Neuron (in vitro differentiated cells): ENCODE measurements around the gene CLEC2A.
"Not testable (repeated sequence)": the region's sequence is repeated elsewhere in the genome, so short reads cannot be mapped to it uniquely, and the experiment has no call there.

Source experiments
- H2AFZ ChIP-seq: one replicate; pipeline ENCODE4 v1.6.1; 2013; ENCODE audit warnings: low read depth, mild to moderate bottlenecking, inconsistent platforms, low read length, moderate library complexity
- H3K27me3 ChIP-seq: one replicate; pipeline ENCODE4 v1.6.1; 2013; ENCODE audit warnings: low read length; ENCODE audit not compliant: insufficient read depth
- H3K36me3 ChIP-seq: one replicate; pipeline ENCODE4 v1.6.1; 2013; ENCODE audit warnings: low read length; ENCODE audit not compliant: insufficient read depth
- H3K4me1 ChIP-seq: one replicate; pipeline ENCODE4 v1.6.1; 2013; ENCODE audit warnings: low read length; ENCODE audit not compliant: insufficient read depth
- H3K4me3 ChIP-seq: 2 replicates; pipeline ENCODE4 v1.5.1; 2013; ENCODE audit warnings: mild to moderate bottlenecking, low read length, moderate library complexity
- H3K9me3 ChIP-seq: one replicate; pipeline ENCODE4 v1.6.1; 2013; ENCODE audit warnings: low read length

Gene CLEC2A

DNA sequence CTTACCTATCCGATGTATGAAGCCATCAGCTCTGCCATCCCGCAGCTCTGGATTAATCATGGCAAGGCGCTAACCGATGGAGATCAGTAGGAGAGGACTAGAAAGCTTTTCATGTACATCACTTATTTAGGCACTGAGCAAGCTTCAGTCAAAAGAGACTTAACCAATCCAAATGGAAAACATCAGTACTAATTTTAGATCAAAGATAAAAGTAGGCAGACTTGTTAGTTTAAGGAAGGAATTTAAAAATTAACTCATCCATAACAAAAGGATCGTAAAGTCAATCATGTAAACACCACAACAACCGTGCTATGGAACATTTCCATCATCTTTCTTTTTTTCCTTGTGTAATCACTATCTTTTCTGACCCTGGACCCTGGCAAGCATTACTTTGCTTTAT is at the start of gene CLEC2A:
CLEC2A (minus strand) TSS at position 101 of the 400 bp plus-strand sequence; CDS start at position 60, 41 bp downstream.
- no peaks in the 10 kb centered on the region for H3K36me3 ChIP-seq
- H3K4me3 ChIP-seq = no peak within 1 kb of the TSS
- H3K27me3 ChIP-seq = peaks cover 2% of the 10 kb centered on the region
- no peaks in the 10 kb centered on the region for H3K9me3 ChIP-seq
- no peaks in the 10 kb centered on the region for H3K4me1 ChIP-seq
- no peak within 1 kb of the TSS for H2AFZ ChIP-seq

DNA sequence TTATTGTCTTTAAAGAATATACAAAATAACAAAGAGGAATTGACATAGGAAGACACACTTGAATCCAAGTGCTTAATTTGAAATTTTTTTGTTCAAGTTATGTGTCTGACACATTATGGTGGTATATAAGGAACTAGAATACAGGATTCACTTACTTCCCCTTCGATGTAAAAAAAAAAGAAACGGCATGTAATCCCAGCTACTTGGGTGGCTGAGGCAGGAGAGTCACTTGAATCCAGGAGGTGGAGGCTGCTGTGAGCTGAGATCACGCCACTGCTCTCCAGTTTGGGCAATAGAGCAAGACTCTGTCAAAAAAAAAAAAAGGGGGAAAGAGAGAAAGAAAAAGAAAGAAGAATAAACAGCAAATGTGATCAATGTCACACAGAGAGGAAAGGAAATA is 48.0 kb upstream of the CLEC2A start:
- no peaks in the 10 kb centered on the region for H3K4me1 ChIP-seq
- no peaks in the 10 kb centered on the region for H3K9me3 ChIP-seq
- no peaks in the 10 kb centered on the region for H3K27me3 ChIP-seq
- H3K36me3 ChIP-seq = no peaks in the 10 kb centered on the region
- no peak overlapping the region for H2AFZ ChIP-seq
- no peak overlapping the region for H3K4me3 ChIP-seq

DNA sequence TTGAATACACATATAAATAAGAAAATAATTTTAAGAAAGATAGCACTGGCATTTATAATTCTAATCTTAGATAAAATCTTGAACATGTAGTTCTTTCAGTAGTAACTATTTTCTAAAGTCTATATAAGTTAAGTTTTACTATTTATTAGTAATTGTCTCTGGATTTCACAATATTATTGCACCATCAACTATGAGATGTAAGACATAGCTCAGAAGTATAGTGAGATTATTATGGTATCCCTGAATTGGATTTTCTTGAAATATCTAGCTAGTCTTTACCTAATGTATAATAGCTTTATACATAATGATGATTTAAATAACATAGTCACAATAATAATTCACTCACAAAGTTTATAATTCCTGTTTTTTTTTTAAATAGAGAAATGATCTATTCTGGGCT is 45.7 kb upstream of the CLEC2A start:
- Histone ChIP-seq H3K4me3 (no peak overlapping the region), H3K27me3 (no peaks in the 10 kb centered on the region), H3K36me3 (no peaks in the 10 kb centered on the region), H3K4me1 (no peaks in the 10 kb centered on the region), H2AFZ (no peak overlapping the region), H3K9me3 (no peaks in the 10 kb centered on the region)

GRCh38 chr12:9976626-9977025 is 44.5 kb upstream of the CLEC2A start:
- H2AFZ ChIP-seq, H3K36me3 ChIP-seq, H3K4me1 ChIP-seq, H3K9me3 ChIP-seq, H3K4me3 ChIP-seq, H3K27me3 ChIP-seq: not testable (repeated sequence)

DNA sequence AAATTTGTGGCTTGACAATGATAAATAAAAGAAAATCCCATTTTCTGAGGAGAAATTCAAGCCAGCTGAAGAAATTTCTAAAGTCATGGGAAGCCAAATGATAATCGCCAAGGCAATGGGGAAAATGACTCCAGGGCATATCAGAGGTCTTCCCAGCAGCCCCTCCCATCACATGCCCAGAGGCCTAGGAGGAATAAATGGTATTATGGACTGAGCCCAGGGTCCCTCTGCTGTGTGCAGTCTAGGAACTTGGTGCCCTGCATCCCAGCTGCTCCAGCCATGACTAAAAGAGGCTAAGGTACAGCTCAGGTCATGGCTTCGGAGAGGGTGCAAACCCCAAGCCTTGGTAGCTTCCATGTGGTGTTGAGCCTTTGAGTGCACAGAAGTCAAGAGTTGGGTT is 43.4 kb upstream of the CLEC2A start:
- Histone ChIP-seq H3K4me3 (no peak overlapping the region), H2AFZ (no peak overlapping the region), H3K36me3 (no peaks in the 10 kb centered on the region), H3K4me1 (no peaks in the 10 kb centered on the region), H3K27me3 (no peaks in the 10 kb centered on the region), H3K9me3 (no peaks in the 10 kb centered on the region)

GRCh38 chr12:9974731-9975130 is 42.6 kb upstream of the CLEC2A start:
- H2AFZ ChIP-seq, H3K36me3 ChIP-seq: not testable (repeated sequence)

GRCh38 chr12:9973949-9974348 is 41.8 kb upstream of the CLEC2A start:
- Histone ChIP-seq H2AFZ (no peak overlapping the region), H3K4me1 (no peaks in the 10 kb centered on the region), H3K27me3 (no peaks in the 10 kb centered on the region), H3K9me3 (no peaks in the 10 kb centered on the region), H3K4me3 (no peak overlapping the region), H3K36me3 (no peaks in the 10 kb centered on the region)

More at GRCh38 chr12:9974731-9975130, 42.6 kb upstream of the CLEC2A start:
- H3K4me3 ChIP-seq, H3K9me3 ChIP-seq, H3K27me3 ChIP-seq, H3K4me1 ChIP-seq: not testable (repeated sequence)

DNA sequence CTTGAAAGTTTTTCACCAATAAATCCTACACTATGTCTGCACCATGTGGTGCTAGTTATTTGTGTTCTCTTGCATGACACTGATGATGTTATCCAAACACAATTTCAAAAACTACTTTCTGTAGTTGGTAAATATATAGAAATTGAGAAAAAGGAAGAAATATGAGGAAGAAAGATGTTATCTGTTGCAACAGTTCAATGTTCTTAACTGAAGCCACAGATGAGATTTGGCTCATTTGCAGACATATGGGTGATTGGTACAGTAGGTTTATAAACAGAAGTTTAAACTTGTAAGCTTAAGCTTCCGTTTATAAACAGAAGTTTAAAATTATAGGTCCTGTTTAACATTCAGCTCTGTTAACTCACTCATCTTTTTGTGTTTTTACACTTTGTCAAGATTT is 39.0 kb upstream of the CLEC2A start, which contains the start of gene CLEC12A:
CLEC12A (plus strand) TSS at position 229 of the 400 bp plus-strand sequence. CDS start 188 bp downstream, outside the sequence.
- Histone ChIP-seq H3K27me3 (no peaks in the 10 kb centered on the region), H3K4me3 (no peak within 1 kb of the TSS), H3K4me1 (no peaks in the 10 kb centered on the region), H3K9me3 (no peaks in the 10 kb centered on the region), H2AFZ (no peak within 1 kb of the TSS), H3K36me3 (no peaks in the 10 kb centered on the region)

GRCh38 chr12:9969673-9970072 is 37.5 kb upstream of the CLEC2A start:
- Histone ChIP-seq H3K9me3 (no peaks in the 10 kb centered on the region), H3K4me3 (no peak overlapping the region), H3K4me1 (no peaks in the 10 kb centered on the region), H3K36me3 (no peaks in the 10 kb centered on the region), H2AFZ (no peak overlapping the region), H3K27me3 (no peaks in the 10 kb centered on the region)

DNA sequence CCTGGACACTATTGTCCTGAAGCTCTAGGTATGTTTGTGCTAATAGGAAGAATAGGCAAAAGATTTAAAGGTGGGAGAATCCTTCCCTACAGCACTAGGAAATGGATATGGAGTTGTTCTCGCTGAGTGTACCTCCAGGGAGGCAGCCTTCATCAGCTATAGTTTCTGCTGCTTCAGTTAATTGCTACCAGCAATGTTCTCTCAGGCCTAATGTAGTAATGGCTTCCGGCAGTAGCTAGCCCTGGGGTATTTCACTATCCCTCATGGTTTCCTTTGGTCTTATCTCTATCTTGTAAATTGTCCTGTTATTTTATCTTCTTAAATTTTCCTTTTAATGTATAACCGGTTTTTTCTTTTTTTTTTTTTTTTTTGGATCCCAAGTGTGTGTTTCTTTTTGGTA is 29.7 kb upstream of the CLEC2A start:
- Histone ChIP-seq H3K36me3 (no peaks in the 10 kb centered on the region), H3K4me3 (no peak overlapping the region), H3K27me3 (no peaks in the 10 kb centered on the region), H2AFZ (no peak overlapping the region), H3K9me3 (no peaks in the 10 kb centered on the region), H3K4me1 (no peaks in the 10 kb centered on the region)

GRCh38 chr12:9961106-9961505 is 28.9 kb upstream of the CLEC2A start:
- H3K4me3 ChIP-seq = no peak overlapping the region
- H2AFZ ChIP-seq = no peak overlapping the region
- no peaks in the 10 kb centered on the region for H3K36me3 ChIP-seq
- H3K9me3 ChIP-seq = no peaks in the 10 kb centered on the region
- no peaks in the 10 kb centered on the region for H3K4me1 ChIP-seq
- no peaks in the 10 kb centered on the region for H3K27me3 ChIP-seq

- Histone ChIP-seq H2AFZ (no peak overlapping the region), H3K4me1 (no peaks in the 10 kb centered on the region), H3K36me3 (no peaks in the 10 kb centered on the region), H3K27me3 (no peaks in the 10 kb centered on the region), H3K9me3 (no peaks in the 10 kb centered on the region), H3K4me3 (no peak overlapping the region)
Measured at GRCh38 chr12:9960590-9960989, 28.4 kb upstream of the CLEC2A start.

GRCh38 chr12:9957834-9958233 is 25.7 kb upstream of the CLEC2A start:
- Histone ChIP-seq H3K4me1 (no peaks in the 10 kb centered on the region), H3K36me3 (no peaks in the 10 kb centered on the region), H2AFZ (no peak overlapping the region)

GRCh38 chr12:9952954-9953729 is 21.0 kb upstream of the CLEC2A start:
- H3K4me1 ChIP-seq, H3K4me3 ChIP-seq, H3K36me3 ChIP-seq, H3K9me3 ChIP-seq, H3K27me3 ChIP-seq, H2AFZ ChIP-seq: not testable (repeated sequence)

More at GRCh38 chr12:9957834-9958233, 25.7 kb upstream of the CLEC2A start:
- no peaks in the 10 kb centered on the region for H3K27me3 ChIP-seq
- H3K4me3 ChIP-seq = no peak overlapping the region
- no peaks in the 10 kb centered on the region for H3K9me3 ChIP-seq
